GM23338 (cell line): ENCODE results near the gene TEX14. TPM values are rescaled to one million over a fixed set of nuclear protein-coding genes. Genes with fewer than 3 reads are reported as not detected.

Source experiments
- ATAC-seq: fragments of 200-7000 bp; cut with Tn5 transposase; 3 replicates; pipeline ENCODE4 v1.9.1; 2020
- DNase-seq: peaks from one replicate; pipeline ENCODE4 v3.0.0-alpha.2; 2015; ENCODE audit warnings: low spot score
- H2AFZ ChIP-seq: fragments of 200-600 bp; sonication (generic); 2 replicates; pipeline ENCODE4 v1.8.0; 2016; ENCODE audit warnings: antibody characterized with exemption, mild to moderate bottlenecking, moderate library complexity
- H3F3A ChIP-seq: fragments of 200-600 bp; sonication (generic); replicated peaks from 2 replicates; pipeline ENCODE4 v1.8.0; 2017; ENCODE audit warnings: antibody characterized with exemption, mixed run types, low read depth
- H3K27ac ChIP-seq: fragments of 200-600 bp; sonication (generic); 2 replicates; pipeline ENCODE4 v1.6.1; 2016; ENCODE audit warnings: low read depth
- H3K27me3 ChIP-seq: fragments of 200-600 bp; sonication (generic); 2 replicates; pipeline ENCODE4 v1.8.0; 2016; ENCODE audit warnings: mild to moderate bottlenecking, mixed run types, moderate library complexity; ENCODE audit not compliant: insufficient read depth
- H3K36me3 ChIP-seq: fragments of 200-600 bp; sonication (generic); 2 replicates; pipeline ENCODE4 v1.8.0; 2016; ENCODE audit warnings: mild to moderate bottlenecking; ENCODE audit not compliant: insufficient read depth
- H3K4me1 ChIP-seq: fragments of 200-600 bp; sonication (generic); 2 replicates; pipeline ENCODE4 v1.8.0; 2016; ENCODE audit warnings: mild to moderate bottlenecking, moderate library complexity; ENCODE audit not compliant: insufficient read depth
- H3K4me2 ChIP-seq: fragments of 200-600 bp; sonication (generic); 2 replicates; pipeline ENCODE4 v1.7.1; 2017; ENCODE audit warnings: mixed run types
- H3K4me3 ChIP-seq: fragments of 200-600 bp; sonication (generic); 2 replicates; pipeline ENCODE4 v1.6.1; 2016; ENCODE audit warnings: mixed run types
- H3K79me2 ChIP-seq: fragments of 200-600 bp; sonication (generic); replicated peaks from 2 replicates; pipeline ENCODE4 v1.8.0; 2017; ENCODE audit warnings: mild to moderate bottlenecking; ENCODE audit not compliant: insufficient read depth
- H3K9me2 ChIP-seq: fragments of 200-600 bp; sonication (generic); 2 replicates; pipeline ENCODE4 v1.8.0; 2017; ENCODE audit not compliant: insufficient read depth
- H4K20me1 ChIP-seq: fragments of 200-600 bp; sonication (generic); replicated peaks from 2 replicates; pipeline ENCODE4 v1.8.0; 2017; ENCODE audit warnings: mild to moderate bottlenecking; ENCODE audit not compliant: insufficient read depth
- H3K27ac Mint-ChIP-seq: 2 replicates; pipeline ENCODE4 v1.8.0; 2020; ENCODE audit warnings: inconsistent platforms, mild to moderate bottlenecking, moderate library complexity, mixed read lengths
- H3K27me3 Mint-ChIP-seq: 3 replicates; pipeline ENCODE4 v1.8.0; 2022; ENCODE audit warnings: low read depth, mild to moderate bottlenecking, moderate library complexity, mixed read lengths, inconsistent platforms; ENCODE audit not compliant: insufficient read depth, poor library complexity
- H3K36me3 Mint-ChIP-seq: 3 replicates; pipeline ENCODE4 v1.8.0; 2021; ENCODE audit warnings: low read depth, mild to moderate bottlenecking, inconsistent platforms, moderate library complexity, mixed read lengths
- H3K4me1 Mint-ChIP-seq: 3 replicates; pipeline ENCODE4 v1.8.0; 2020; ENCODE audit warnings: mild to moderate bottlenecking, inconsistent platforms, mixed read lengths
- H3K4me3 Mint-ChIP-seq: 3 replicates; pipeline ENCODE4 v1.8.0; 2021; ENCODE audit warnings: moderate library complexity, mild to moderate bottlenecking, inconsistent platforms, mixed read lengths
- H3K9me3 Mint-ChIP-seq: 3 replicates; pipeline ENCODE4 v1.8.0; 2020; ENCODE audit warnings: moderate library complexity, mild to moderate bottlenecking, inconsistent platforms, mixed read lengths
- CREB1 ChIP-seq: fragments of 250-450 bp; sonication (Bioruptor Pico); IDR thresholded peaks from 2 replicates; pipeline ENCODE4 v1.5.0; 2020; ENCODE audit warnings: low read depth, mild to moderate bottlenecking, moderate library complexity
- EZH2 ChIP-seq: fragments of 200-600 bp; sonication (generic); IDR thresholded peaks from one replicate; pipeline ENCODE4 v1.8.0; 2017; ENCODE audit warnings: antibody characterized with exemption, mild to moderate bottlenecking, low read depth; ENCODE audit not compliant: unreplicated experiment
- EZH2phosphoT487 ChIP-seq: fragments of 200-600 bp; sonication (generic); IDR thresholded peaks from one replicate; pipeline ENCODE4 v1.8.1; 2018; ENCODE audit warnings: antibody characterized with exemption; ENCODE audit not compliant: unreplicated experiment
- JUNB ChIP-seq: IDR thresholded peaks from one replicate; pipeline ENCODE4 v1.6.1; 2016; ENCODE audit warnings: antibody characterized with exemption; ENCODE audit not compliant: unreplicated experiment
- NANOG ChIP-seq: IDR thresholded peaks from 2 replicates; pipeline ENCODE4 v1.6.1; 2016; ENCODE audit warnings: antibody characterized with exemption, borderline replicate concordance
- POLR2AphosphoS5 ChIP-seq: IDR thresholded peaks from 2 replicates; pipeline ENCODE4 v1.6.1; 2016; ENCODE audit warnings: antibody characterized with exemption, low read depth
- STAT1 ChIP-seq: IDR thresholded peaks from one replicate; pipeline ENCODE4 v1.6.1; 2016; ENCODE audit warnings: antibody characterized with exemption; ENCODE audit not compliant: unreplicated experiment
- ZNF114 ChIP-seq: fragments of 250-450 bp; sonication (Bioruptor Pico); IDR thresholded peaks from 2 replicates; pipeline ENCODE4 v1.5.0; 2020; ENCODE audit warnings: mild to moderate bottlenecking, moderate library complexity
- ZNF331 ChIP-seq: fragments of 250-450 bp; sonication (Bioruptor Pico); IDR thresholded peaks from 2 replicates; pipeline ENCODE4 v1.5.0; 2020; ENCODE audit warnings: low read depth, mild to moderate bottlenecking, moderate library complexity
- polyA plus RNA-seq: library from polyadenylated mRNA; unstranded; fragments of >200 nt; fragmentation: Nextera tagmentation; extraction: Ambion mirVana; gene quantifications from 2 replicates; pipeline ENCODE4 v1.2.1, GENCODE V29; 2016
- total RNA-seq: library from RNA; depleted of rRNA; stranded (reverse); fragments of >200 nt; shearing (Covaris generic); gene quantifications from 2 replicates; pipeline ENCODE4 v1.2.3, GENCODE V29; 2014
- TF ChIP-seq, protein P1 (sequence below): IDR thresholded peaks from one replicate; pipeline ENCODE4 v1.6.1; 2018; ENCODE audit warnings: antibody characterized with exemption; ENCODE audit not compliant: unreplicated experiment
- TF ChIP-seq, protein P2 (sequence below): fragments of 250-450 bp; sonication (Bioruptor Pico); IDR thresholded peaks from 2 replicates; pipeline ENCODE4 v1.5.0; 2020; ENCODE audit warnings: mild to moderate bottlenecking, moderate library complexity
- TF ChIP-seq, protein P3 (sequence below): IDR thresholded peaks from 2 replicates; pipeline ENCODE4 v1.6.1; 2016; ENCODE audit warnings: antibody characterized with exemption
- TF ChIP-seq, protein P4 (sequence below), 2 experiments: fragments of 200-600 bp in 1 of 2; sonication (generic) in 1 of 2; conservative IDR thresholded peaks; 2 replicates each; pipeline versions ENCODE4 v1.5.1 to v1.6.1; 2016 to 2017; ENCODE audit warnings: antibody characterized with exemption in 2 of 2, low read depth in 2 of 2, mild to moderate bottlenecking in 2 of 2, moderate library complexity in 1 of 2

The TEX14 gene
- total and polyA plus RNA-seq, 2 experiments from 2014 or later = 0.80 to 2.6 TPM

DNA sequence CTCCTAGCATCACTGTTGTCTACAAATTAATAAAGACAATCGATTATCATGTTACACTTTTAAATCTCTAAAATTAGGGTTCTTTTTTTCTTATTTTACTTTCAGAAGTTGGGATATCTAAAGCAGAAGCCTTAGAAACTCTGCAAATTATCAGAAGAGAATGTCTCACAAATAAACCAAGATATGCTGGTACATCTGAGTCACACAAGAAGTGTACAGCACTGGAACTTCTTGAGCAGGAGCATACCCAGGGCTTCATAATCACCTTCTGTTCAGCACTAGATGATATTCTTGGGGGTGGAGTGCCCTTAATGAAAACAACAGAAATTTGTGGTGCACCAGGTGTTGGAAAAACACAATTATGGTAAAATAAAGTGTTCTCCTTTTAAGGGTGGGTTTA is 3.0 kb upstream of the TEX14 start:
- Histone ChIP-seq H2AFZ (no peak overlapping the region), H4K20me1 (no peaks in the 10 kb centered on the region), H3K4me2 (no peak overlapping the region), H3K4me3 (no peak overlapping the region), H3F3A (0 out of 2 replicates have a peak, but pooled peaks cover 3% of the 10 kb centered on the region), H3K9me2 (no peaks in the 10 kb centered on the region), H3K36me3 (no peaks in the 10 kb centered on the region), H3K27ac (no peak overlapping the region), H3K79me2 (no peaks in the 10 kb centered on the region), H3K4me1 (peaks cover 3% of the 10 kb centered on the region; the same call in 1 of the 2 replicates), H3K27me3 (no peaks in the 10 kb centered on the region)
- H3K4me1 Mint-ChIP-seq = peaks cover 7% of the 10 kb centered on the region
- H3K9me3 Mint-ChIP-seq = no peaks in the 10 kb centered on the region
- no peak overlapping the region for H3K27ac Mint-ChIP-seq
- peaks cover 6% of the 10 kb centered on the region; the same call in 2 of the 3 replicates for H3K36me3 Mint-ChIP-seq
- DNase-seq (no peak), ATAC-seq (no peak)
- H3K4me3 Mint-ChIP-seq = no peak overlapping the region
- peaks cover 6% of the 10 kb centered on the region for H3K27me3 Mint-ChIP-seq
- TF ChIP-seq, protein P1, sequence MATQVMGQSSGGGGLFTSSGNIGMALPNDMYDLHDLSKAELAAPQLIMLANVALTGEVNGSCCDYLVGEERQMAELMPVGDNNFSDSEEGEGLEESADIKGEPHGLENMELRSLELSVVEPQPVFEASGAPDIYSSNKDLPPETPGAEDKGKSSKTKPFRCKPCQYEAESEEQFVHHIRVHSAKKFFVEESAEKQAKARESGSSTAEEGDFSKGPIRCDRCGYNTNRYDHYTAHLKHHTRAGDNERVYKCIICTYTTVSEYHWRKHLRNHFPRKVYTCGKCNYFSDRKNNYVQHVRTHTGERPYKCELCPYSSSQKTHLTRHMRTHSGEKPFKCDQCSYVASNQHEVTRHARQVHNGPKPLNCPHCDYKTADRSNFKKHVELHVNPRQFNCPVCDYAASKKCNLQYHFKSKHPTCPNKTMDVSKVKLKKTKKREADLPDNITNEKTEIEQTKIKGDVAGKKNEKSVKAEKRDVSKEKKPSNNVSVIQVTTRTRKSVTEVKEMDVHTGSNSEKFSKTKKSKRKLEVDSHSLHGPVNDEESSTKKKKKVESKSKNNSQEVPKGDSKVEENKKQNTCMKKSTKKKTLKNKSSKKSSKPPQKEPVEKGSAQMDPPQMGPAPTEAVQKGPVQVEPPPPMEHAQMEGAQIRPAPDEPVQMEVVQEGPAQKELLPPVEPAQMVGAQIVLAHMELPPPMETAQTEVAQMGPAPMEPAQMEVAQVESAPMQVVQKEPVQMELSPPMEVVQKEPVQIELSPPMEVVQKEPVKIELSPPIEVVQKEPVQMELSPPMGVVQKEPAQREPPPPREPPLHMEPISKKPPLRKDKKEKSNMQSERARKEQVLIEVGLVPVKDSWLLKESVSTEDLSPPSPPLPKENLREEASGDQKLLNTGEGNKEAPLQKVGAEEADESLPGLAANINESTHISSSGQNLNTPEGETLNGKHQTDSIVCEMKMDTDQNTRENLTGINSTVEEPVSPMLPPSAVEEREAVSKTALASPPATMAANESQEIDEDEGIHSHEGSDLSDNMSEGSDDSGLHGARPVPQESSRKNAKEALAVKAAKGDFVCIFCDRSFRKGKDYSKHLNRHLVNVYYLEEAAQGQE = no peak
- TF ChIP-seq EZH2phosphoT487 = no peak
- TF ChIP-seq NANOG = no peak
- no peak for TF ChIP-seq ZNF114 (CRISPR knock-in tag)
- TF ChIP-seq, protein P2, sequence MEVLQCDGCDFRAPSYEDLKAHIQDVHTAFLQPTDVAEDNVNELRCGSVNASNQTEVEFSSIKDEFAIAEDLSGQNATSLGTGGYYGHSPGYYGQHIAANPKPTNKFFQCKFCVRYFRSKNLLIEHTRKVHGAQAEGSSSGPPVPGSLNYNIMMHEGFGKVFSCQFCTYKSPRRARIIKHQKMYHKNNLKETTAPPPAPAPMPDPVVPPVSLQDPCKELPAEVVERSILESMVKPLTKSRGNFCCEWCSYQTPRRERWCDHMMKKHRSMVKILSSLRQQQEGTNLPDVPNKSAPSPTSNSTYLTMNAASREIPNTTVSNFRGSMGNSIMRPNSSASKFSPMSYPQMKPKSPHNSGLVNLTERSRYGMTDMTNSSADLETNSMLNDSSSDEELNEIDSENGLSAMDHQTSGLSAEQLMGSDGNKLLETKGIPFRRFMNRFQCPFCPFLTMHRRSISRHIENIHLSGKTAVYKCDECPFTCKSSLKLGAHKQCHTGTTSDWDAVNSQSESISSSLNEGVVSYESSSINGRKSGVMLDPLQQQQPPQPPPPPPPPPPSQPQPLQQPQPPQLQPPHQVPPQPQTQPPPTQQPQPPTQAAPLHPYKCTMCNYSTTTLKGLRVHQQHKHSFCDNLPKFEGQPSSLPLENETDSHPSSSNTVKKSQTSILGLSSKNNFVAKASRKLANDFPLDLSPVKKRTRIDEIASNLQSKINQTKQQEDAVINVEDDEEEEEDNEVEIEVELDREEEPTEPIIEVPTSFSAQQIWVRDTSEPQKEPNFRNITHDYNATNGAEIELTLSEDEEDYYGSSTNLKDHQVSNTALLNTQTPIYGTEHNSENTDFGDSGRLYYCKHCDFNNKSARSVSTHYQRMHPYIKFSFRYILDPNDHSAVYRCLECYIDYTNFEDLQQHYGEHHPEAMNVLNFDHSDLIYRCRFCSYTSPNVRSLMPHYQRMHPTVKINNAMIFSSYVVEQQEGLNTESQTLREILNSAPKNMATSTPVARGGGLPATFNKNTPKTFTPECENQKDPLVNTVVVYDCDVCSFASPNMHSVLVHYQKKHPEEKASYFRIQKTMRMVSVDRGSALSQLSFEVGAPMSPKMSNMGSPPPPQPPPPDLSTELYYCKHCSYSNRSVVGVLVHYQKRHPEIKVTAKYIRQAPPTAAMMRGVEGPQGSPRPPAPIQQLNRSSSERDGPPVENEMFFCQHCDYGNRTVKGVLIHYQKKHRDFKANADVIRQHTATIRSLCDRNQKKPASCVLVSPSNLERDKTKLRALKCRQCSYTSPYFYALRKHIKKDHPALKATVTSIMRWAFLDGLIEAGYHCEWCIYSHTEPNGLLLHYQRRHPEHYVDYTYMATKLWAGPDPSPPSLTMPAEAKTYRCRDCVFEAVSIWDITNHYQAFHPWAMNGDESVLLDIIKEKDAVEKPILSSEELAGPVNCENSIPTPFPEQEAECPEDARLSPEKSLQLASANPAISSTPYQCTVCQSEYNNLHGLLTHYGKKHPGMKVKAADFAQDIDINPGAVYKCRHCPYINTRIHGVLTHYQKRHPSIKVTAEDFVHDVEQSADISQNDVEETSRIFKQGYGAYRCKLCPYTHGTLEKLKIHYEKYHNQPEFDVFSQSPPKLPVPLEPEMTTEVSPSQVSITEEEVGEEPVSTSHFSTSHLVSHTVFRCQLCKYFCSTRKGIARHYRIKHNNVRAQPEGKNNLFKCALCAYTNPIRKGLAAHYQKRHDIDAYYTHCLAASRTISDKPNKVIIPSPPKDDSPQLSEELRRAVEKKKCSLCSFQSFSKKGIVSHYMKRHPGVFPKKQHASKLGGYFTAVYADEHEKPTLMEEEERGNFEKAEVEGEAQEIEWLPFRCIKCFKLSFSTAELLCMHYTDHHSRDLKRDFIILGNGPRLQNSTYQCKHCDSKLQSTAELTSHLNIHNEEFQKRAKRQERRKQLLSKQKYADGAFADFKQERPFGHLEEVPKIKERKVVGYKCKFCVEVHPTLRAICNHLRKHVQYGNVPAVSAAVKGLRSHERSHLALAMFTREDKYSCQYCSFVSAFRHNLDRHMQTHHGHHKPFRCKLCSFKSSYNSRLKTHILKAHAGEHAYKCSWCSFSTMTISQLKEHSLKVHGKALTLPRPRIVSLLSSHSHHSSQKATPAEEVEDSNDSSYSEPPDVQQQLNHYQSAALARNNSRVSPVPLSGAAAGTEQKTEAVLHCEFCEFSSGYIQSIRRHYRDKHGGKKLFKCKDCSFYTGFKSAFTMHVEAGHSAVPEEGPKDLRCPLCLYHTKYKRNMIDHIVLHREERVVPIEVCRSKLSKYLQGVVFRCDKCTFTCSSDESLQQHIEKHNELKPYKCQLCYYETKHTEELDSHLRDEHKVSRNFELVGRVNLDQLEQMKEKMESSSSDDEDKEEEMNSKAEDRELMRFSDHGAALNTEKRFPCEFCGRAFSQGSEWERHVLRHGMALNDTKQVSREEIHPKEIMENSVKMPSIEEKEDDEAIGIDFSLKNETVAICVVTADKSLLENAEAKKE = no peak
- TF ChIP-seq, protein P3, sequence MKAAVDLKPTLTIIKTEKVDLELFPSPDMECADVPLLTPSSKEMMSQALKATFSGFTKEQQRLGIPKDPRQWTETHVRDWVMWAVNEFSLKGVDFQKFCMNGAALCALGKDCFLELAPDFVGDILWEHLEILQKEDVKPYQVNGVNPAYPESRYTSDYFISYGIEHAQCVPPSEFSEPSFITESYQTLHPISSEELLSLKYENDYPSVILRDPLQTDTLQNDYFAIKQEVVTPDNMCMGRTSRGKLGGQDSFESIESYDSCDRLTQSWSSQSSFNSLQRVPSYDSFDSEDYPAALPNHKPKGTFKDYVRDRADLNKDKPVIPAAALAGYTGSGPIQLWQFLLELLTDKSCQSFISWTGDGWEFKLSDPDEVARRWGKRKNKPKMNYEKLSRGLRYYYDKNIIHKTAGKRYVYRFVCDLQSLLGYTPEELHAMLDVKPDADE = no peak
- TF ChIP-seq EZH2 = no peak
- no peak for TF ChIP-seq STAT1
- TF ChIP-seq CREB1 (CRISPR knock-in tag) = no peak
- no peak for TF ChIP-seq ZNF331 (CRISPR knock-in tag)
- no peak for TF ChIP-seq JUNB
- TF ChIP-seq POLR2AphosphoS5 = no peak
- TF ChIP-seq, protein P4, sequence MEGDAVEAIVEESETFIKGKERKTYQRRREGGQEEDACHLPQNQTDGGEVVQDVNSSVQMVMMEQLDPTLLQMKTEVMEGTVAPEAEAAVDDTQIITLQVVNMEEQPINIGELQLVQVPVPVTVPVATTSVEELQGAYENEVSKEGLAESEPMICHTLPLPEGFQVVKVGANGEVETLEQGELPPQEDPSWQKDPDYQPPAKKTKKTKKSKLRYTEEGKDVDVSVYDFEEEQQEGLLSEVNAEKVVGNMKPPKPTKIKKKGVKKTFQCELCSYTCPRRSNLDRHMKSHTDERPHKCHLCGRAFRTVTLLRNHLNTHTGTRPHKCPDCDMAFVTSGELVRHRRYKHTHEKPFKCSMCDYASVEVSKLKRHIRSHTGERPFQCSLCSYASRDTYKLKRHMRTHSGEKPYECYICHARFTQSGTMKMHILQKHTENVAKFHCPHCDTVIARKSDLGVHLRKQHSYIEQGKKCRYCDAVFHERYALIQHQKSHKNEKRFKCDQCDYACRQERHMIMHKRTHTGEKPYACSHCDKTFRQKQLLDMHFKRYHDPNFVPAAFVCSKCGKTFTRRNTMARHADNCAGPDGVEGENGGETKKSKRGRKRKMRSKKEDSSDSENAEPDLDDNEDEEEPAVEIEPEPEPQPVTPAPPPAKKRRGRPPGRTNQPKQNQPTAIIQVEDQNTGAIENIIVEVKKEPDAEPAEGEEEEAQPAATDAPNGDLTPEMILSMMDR (conservative IDR thresholded peaks at IDR 0.05; ENCODE audit: low read depth in 2 of 2) = no peak
